CD8-positive, alpha-beta memory T cell (primary cell): ENCODE measurements around the gene PYGO1. TPM values are rescaled to one million over a fixed set of nuclear protein-coding genes. Genes with fewer than 3 reads are reported as not detected.

Experiments
- CTCF ChIA-PET: fragments of 350-600 bp; sonication (Branson Sonifier 250); formaldehyde crosslinking; loops from one replicate; lab custom pipeline; 2021; ENCODE audit warnings: antibody characterized with exemption; lab: Charles Lee
- POLR2A ChIA-PET: fragments of 350-600 bp; sonication (Branson Sonifier 250); formaldehyde crosslinking; loops from one replicate; lab custom pipeline; 2021; ENCODE audit warnings: antibody characterized with exemption; lab: Charles Lee
- DNase-seq, 5 donors: peaks; one replicate each; pipeline versions ENCODE4 v3.0.0 to v3.0.0-alpha.2; 2020 to 2022; ENCODE audit warnings: mixed read lengths in 1 of 5
- H3K27ac ChIP-seq: one replicate; pipeline ENCODE4 v1.7.0; 2013; ENCODE audit warnings: low read depth, mild to moderate bottlenecking, low read length, moderate library complexity
- H3K27me3 ChIP-seq: 2 replicates; pipeline ENCODE4 v1.7.0; 2013; ENCODE audit warnings: low read length, mild to moderate bottlenecking; ENCODE audit not compliant: insufficient read depth, poor library complexity, severe bottlenecking
- H3K36me3 ChIP-seq: 2 replicates; pipeline ENCODE4 v1.7.0; 2013; ENCODE audit warnings: mild to moderate bottlenecking, low read length, moderate library complexity; ENCODE audit not compliant: insufficient read depth
- H3K4me1 ChIP-seq: 2 replicates; pipeline ENCODE4 v1.7.0; 2013; ENCODE audit warnings: mild to moderate bottlenecking, low read length, moderate library complexity; ENCODE audit not compliant: insufficient read depth
- H3K4me3 ChIP-seq: 2 replicates; pipeline ENCODE4 v1.7.0; 2013; ENCODE audit warnings: mild to moderate bottlenecking, low read length
- H3K9me3 ChIP-seq: 2 replicates; pipeline ENCODE4 v1.7.0; 2013; ENCODE audit warnings: mild to moderate bottlenecking, low read length
- H3K27ac Mint-ChIP-seq, 8 donors: one replicate each; pipeline ENCODE4 v1.8.0; 2020 to 2021; ENCODE audit warnings: mixed read lengths in 8 of 8, mild to moderate bottlenecking in 6 of 8, inconsistent platforms in 3 of 8, moderate library complexity in 3 of 8
- H3K27me3 Mint-ChIP-seq, 2 donors: one replicate each; pipeline ENCODE4 v1.8.0; 2020 to 2021; ENCODE audit warnings: mixed read lengths in 2 of 2, mild to moderate bottlenecking in 1 of 2, moderate library complexity in 1 of 2
- H3K36me3 Mint-ChIP-seq, 3 donors: one replicate each; pipeline ENCODE4 v1.8.0; 2020 to 2021; ENCODE audit warnings: mixed read lengths in 3 of 3, inconsistent platforms in 1 of 3, mild to moderate bottlenecking in 1 of 3
- H3K4me1 Mint-ChIP-seq, 3 donors: one replicate each; pipeline ENCODE4 v1.8.0; 2020 to 2021; ENCODE audit warnings: mixed read lengths in 3 of 3, inconsistent platforms in 1 of 3, mild to moderate bottlenecking in 1 of 3
- H3K4me3 Mint-ChIP-seq, 7 donors: one replicate each; pipeline ENCODE4 v1.8.0; 2020 to 2021; ENCODE audit warnings: mixed read lengths in 7 of 7, mild to moderate bottlenecking in 6 of 7, moderate library complexity in 4 of 7, inconsistent platforms in 2 of 7
- H3K9me3 Mint-ChIP-seq, 5 donors: one replicate each; pipeline ENCODE4 v1.8.0; 2020 to 2022; ENCODE audit warnings: mixed read lengths in 5 of 5, mild to moderate bottlenecking in 3 of 5, moderate library complexity in 2 of 5, inconsistent platforms in 1 of 5
- polyA plus RNA-seq: library from polyadenylated mRNA; unstranded; fragments of 300-500 nt; fragmentation: Illumina TruSeq; gene quantifications from one replicate; pipeline ENCODE4 v1.2.3, GENCODE V29; 2021
- total RNA-seq, 2 experiments: library from RNA; stranded (reverse); gene quantifications; one replicate each; pipeline ENCODE4 v1.2.3, GENCODE V29; 2021

PYGO1 gene
- total and polyA plus RNA-seq, 3 experiments from 2014 or later: 0.07 TPM; not detected in 2

GRCh38 chr15:55562601-55563000 is 25.5 kb downstream of the PYGO1 start:
- Histone ChIP-seq H3K36me3 (no peaks in the 10 kb centered on the region), H3K27me3 (no peaks in the 10 kb centered on the region), H3K9me3 (no peaks in the 10 kb centered on the region), H3K27ac (no peak overlapping the region), H3K4me1 (no peaks in the 10 kb centered on the region), H3K4me3 (no peak overlapping the region)
- no peak overlapping the region for H3K4me3 Mint-ChIP-seq
- peaks cover 9 to 21% (median 11%) of the 10 kb centered on the region in 5 donors for H3K9me3 Mint-ChIP-seq
- no peak overlapping the region for H3K27ac Mint-ChIP-seq
- ChIA-PET CTCF (no interaction called here), POLR2A (no interaction called here)
- H3K4me1 Mint-ChIP-seq: no peaks in the 10 kb centered on the region
- H3K36me3 Mint-ChIP-seq: peaks cover 0 to 5% (median 0%) of the 10 kb centered on the region in 3 donors
- DNase-seq: no peak
- peaks cover 0 to 3% of the 10 kb centered on the region in 2 donors for H3K27me3 Mint-ChIP-seq

GRCh38 chr15:55555089-55555488 is 33.1 kb downstream of the PYGO1 start:
- no peaks in the 10 kb centered on the region for H3K9me3 ChIP-seq
- POLR2A ChIA-PET: no interaction called here
- H3K27me3 ChIP-seq: no peaks in the 10 kb centered on the region
- no peak for DNase-seq
- Mint-ChIP-seq H3K27me3 (peaks cover 10 to 28% of the 10 kb centered on the region in 2 donors), H3K36me3 (peaks cover 0 to 5% (median 0%) of the 10 kb centered on the region in 3 donors), H3K27ac (no peak overlapping the region), H3K4me3 (no peak overlapping the region), H3K4me1 (no peaks in the 10 kb centered on the region), H3K9me3 (peaks cover 25 to 32% (median 29%) of the 10 kb centered on the region in 5 donors)
- no peaks in the 10 kb centered on the region for H3K36me3 ChIP-seq
- no peaks in the 10 kb centered on the region for H3K4me1 ChIP-seq
- CTCF ChIA-PET: no interaction called here
- no peak overlapping the region for H3K27ac ChIP-seq
- H3K4me3 ChIP-seq: no peak overlapping the region

GRCh38 chr15:55552926-55553325 is 35.2 kb downstream of the PYGO1 start:
- Histone ChIP-seq H3K4me1 (no peaks in the 10 kb centered on the region), H3K4me3 (no peak overlapping the region), H3K36me3 (no peaks in the 10 kb centered on the region), H3K27ac (no peak overlapping the region), H3K9me3 (no peaks in the 10 kb centered on the region), H3K27me3 (no peaks in the 10 kb centered on the region)
- DNase-seq: no peak
- ChIA-PET CTCF (no interaction called here), POLR2A (no interaction called here)
- Mint-ChIP-seq H3K27ac (no peak overlapping the region), H3K36me3 (peaks cover 0 to 5% (median 0%) of the 10 kb centered on the region in 3 donors), H3K9me3 (peaks cover 25 to 31% (median 28%) of the 10 kb centered on the region in 5 donors), H3K27me3 (peaks cover 10 to 36% of the 10 kb centered on the region in 2 donors), H3K4me1 (no peaks in the 10 kb centered on the region), H3K4me3 (no peak overlapping the region)

GRCh38 chr15:55552451-55552850 is 35.7 kb downstream of the PYGO1 start:
- H3K4me1 ChIP-seq: no peaks in the 10 kb centered on the region
- ChIA-PET POLR2A (no interaction called here), CTCF (no interaction called here)
- no peak overlapping the region for H3K4me3 ChIP-seq
- H3K9me3 ChIP-seq: no peaks in the 10 kb centered on the region
- DNase-seq: no peak
- H3K27ac Mint-ChIP-seq: peak overlapping the region in 1 of 8 donors; percentile 6
- H3K27me3 ChIP-seq: no peaks in the 10 kb centered on the region
- H3K36me3 ChIP-seq: no peaks in the 10 kb centered on the region
- H3K27me3 Mint-ChIP-seq: peaks cover 10 to 36% of the 10 kb centered on the region in 2 donors
- no peaks in the 10 kb centered on the region for H3K4me1 Mint-ChIP-seq
- no peak overlapping the region for H3K4me3 Mint-ChIP-seq
- H3K27ac ChIP-seq: no peak overlapping the region
- H3K9me3 Mint-ChIP-seq: peaks cover 24 to 31% (median 28%) of the 10 kb centered on the region in 5 donors
- H3K36me3 Mint-ChIP-seq: peaks cover 0 to 5% (median 0%) of the 10 kb centered on the region in 3 donors

- Histone ChIP-seq H3K4me1 (no peaks in the 10 kb centered on the region), H3K9me3 (no peaks in the 10 kb centered on the region), H3K27me3 (no peaks in the 10 kb centered on the region), H3K4me3 (no peak overlapping the region), H3K36me3 (no peaks in the 10 kb centered on the region), H3K27ac (no peak overlapping the region)
- Mint-ChIP-seq H3K27ac (no peak overlapping the region), H3K4me3 (no peak overlapping the region), H3K36me3 (no peaks in the 10 kb centered on the region), H3K27me3 (peaks cover 13 to 36% of the 10 kb centered on the region in 2 donors), H3K4me1 (no peaks in the 10 kb centered on the region), H3K9me3 (peaks cover 1 to 9% (median 5%) of the 10 kb centered on the region in 5 donors)
- POLR2A ChIA-PET: no interaction called here
- DNase-seq: no peak
- CTCF ChIA-PET: no interaction called here
Observed at GRCh38 chr15:55549305-55549704, 38.8 kb downstream of the PYGO1 start.

- Histone ChIP-seq H3K27me3 (no peaks in the 10 kb centered on the region), H3K4me3 (no peak overlapping the region), H3K36me3 (no peaks in the 10 kb centered on the region), H3K4me1 (no peaks in the 10 kb centered on the region), H3K9me3 (no peaks in the 10 kb centered on the region), H3K27ac (no peak overlapping the region)
- Mint-ChIP-seq H3K9me3 (peaks cover 0 to 2% (median 0%) of the 10 kb centered on the region in 5 donors), H3K27me3 (peaks cover 13 to 48% of the 10 kb centered on the region in 2 donors), H3K4me1 (no peaks in the 10 kb centered on the region), H3K36me3 (no peaks in the 10 kb centered on the region), H3K4me3 (no peak overlapping the region), H3K27ac (no peak overlapping the region)
- ChIA-PET POLR2A (no interaction called here), CTCF (no interaction called here)
- no peak for DNase-seq
Observed at GRCh38 chr15:55546718-55547117, 41.4 kb downstream of the PYGO1 start.

GRCh38 chr15:55535436-55535835 is 52.7 kb downstream of the PYGO1 start:
- Mint-ChIP-seq H3K36me3 (no peaks in the 10 kb centered on the region), H3K4me1 (peaks cover 7 to 13% (median 7%) of the 10 kb centered on the region in 3 donors), H3K9me3 (peaks cover 0 to 2% (median 0%) of the 10 kb centered on the region in 5 donors), H3K4me3 (peak overlapping the region in 1 of 7 donors; percentile 36), H3K27ac (peak overlapping the region in 5 of 8 donors; percentile 21 to 70 (median 47)), H3K27me3 (peaks cover 17 to 20% of the 10 kb centered on the region in 2 donors)
- H3K36me3 ChIP-seq: no peaks in the 10 kb centered on the region
- no peaks in the 10 kb centered on the region for H3K27me3 ChIP-seq
- H3K9me3 ChIP-seq: no peaks in the 10 kb centered on the region
- POLR2A ChIA-PET: no interaction called here
- CTCF ChIA-PET: no interaction called here
- no peaks in the 10 kb centered on the region for H3K4me1 ChIP-seq
- peak in 2 of 5 donors; percentile 14 to 50 for DNase-seq
- H3K27ac ChIP-seq: no peak overlapping the region
- no peak overlapping the region for H3K4me3 ChIP-seq

- Histone ChIP-seq H3K27me3 (no peaks in the 10 kb centered on the region), H3K4me3 (no peak overlapping the region), H3K27ac (no peak overlapping the region), H3K36me3 (no peaks in the 10 kb centered on the region), H3K4me1 (no peaks in the 10 kb centered on the region), H3K9me3 (no peaks in the 10 kb centered on the region)
- no peak overlapping the region for H3K4me3 Mint-ChIP-seq
- DNase-seq: no peak
- H3K27me3 Mint-ChIP-seq: peaks cover 4 to 5% of the 10 kb centered on the region in 2 donors
- peaks cover 0 to 2% (median 0%) of the 10 kb centered on the region in 5 donors for H3K9me3 Mint-ChIP-seq
- ChIA-PET CTCF (no interaction called here), POLR2A (no interaction called here)
- H3K27ac Mint-ChIP-seq: peak overlapping the region in 1 of 8 donors; percentile 15
- peaks cover 0 to 3% (median 0%) of the 10 kb centered on the region in 3 donors for H3K36me3 Mint-ChIP-seq
- H3K4me1 Mint-ChIP-seq: peaks cover 7 to 13% (median 7%) of the 10 kb centered on the region in 3 donors
Observed at GRCh38 chr15:55532944-55533343, 55.2 kb downstream of the PYGO1 start.
